Endodermal cell (in vitro differentiated cells): ENCODE data around the gene POLA2. TPM values are rescaled to one million over a fixed set of nuclear protein-coding genes. Genes with fewer than 3 reads are reported as not detected.

Experiments used
- DNase-seq: peaks from one replicate; pipeline ENCODE4 v3.0.0-alpha.2; 2017
- H3K27ac ChIP-seq: 2 replicates; pipeline ENCODE4 v1.5.1; 2013; ENCODE audit warnings: mild to moderate bottlenecking, low read depth, low read length, moderate library complexity
- H3K27me3 ChIP-seq: 2 replicates; pipeline ENCODE4 v1.6.1; 2013; ENCODE audit warnings: mild to moderate bottlenecking, low read length, moderate library complexity; ENCODE audit not compliant: insufficient read depth, control insufficient read depth, poor library complexity, severe bottlenecking
- H3K36me3 ChIP-seq: 2 replicates; pipeline ENCODE4 v1.7.0; 2013; ENCODE audit warnings: mild to moderate bottlenecking, low read length, moderate library complexity; ENCODE audit not compliant: control insufficient read depth, insufficient read depth
- H3K4me1 ChIP-seq: one replicate; pipeline ENCODE4 v1.7.0; 2013; ENCODE audit warnings: low read length; ENCODE audit not compliant: control insufficient read depth, insufficient read depth
- H3K4me3 ChIP-seq: 2 replicates; pipeline ENCODE4 v1.5.1; 2013; ENCODE audit warnings: mild to moderate bottlenecking, low read length, moderate library complexity
- H3K9ac ChIP-seq: 2 replicates; pipeline ENCODE4 v1.6.1; 2013; ENCODE audit warnings: mild to moderate bottlenecking, low read length, moderate library complexity; ENCODE audit not compliant: poor library complexity, severe bottlenecking; ENCODE audit errors: extremely low read depth
- H3K9me3 ChIP-seq: 2 replicates; pipeline ENCODE4 v1.6.1; 2013; ENCODE audit warnings: mild to moderate bottlenecking, low read length, moderate library complexity; ENCODE audit not compliant: control insufficient read depth
- H3K27ac Mint-ChIP-seq: 2 replicates; pipeline ENCODE4 v1.8.0; 2020; ENCODE audit warnings: mixed read lengths
- H3K27me3 Mint-ChIP-seq: 2 replicates; pipeline ENCODE4 v1.8.0; 2021; ENCODE audit warnings: mild to moderate bottlenecking, mixed read lengths; ENCODE audit not compliant: insufficient read depth
- H3K36me3 Mint-ChIP-seq: 2 replicates; pipeline ENCODE4 v1.8.0; 2020; ENCODE audit warnings: low read depth, mixed read lengths
- H3K4me1 Mint-ChIP-seq: 2 replicates; pipeline ENCODE4 v1.8.0; 2020; ENCODE audit warnings: mixed read lengths
- H3K4me3 Mint-ChIP-seq: 2 replicates; pipeline ENCODE4 v1.8.0; 2020; ENCODE audit warnings: mild to moderate bottlenecking, moderate library complexity, mixed read lengths
- H3K9me3 Mint-ChIP-seq: 2 replicates; pipeline ENCODE4 v1.8.0; 2020; ENCODE audit warnings: mild to moderate bottlenecking, mixed read lengths
- WGBS, 2 experiments: methylation state at CpG; one replicate each; pipeline versions ENCODE4 v1.1.5 to v1.1.7; 2013; ENCODE audit warnings: missing lambda C conversion rate in 2 of 2, mixed read lengths in 1 of 2; ENCODE audit not compliant: insufficient coverage in 1 of 2, insufficient read length in 1 of 2; 5-methylcytosine and 5-hydroxymethylcytosine counted together
- total RNA-seq, 2 donors: library from RNA; stranded (reverse); fragmentation: NEBNext Ultra II Directional in 1 of 2; extraction: Animal tissue kit (Norgen Biotek cat#: 25700) in 1 of 2; gene quantifications; 2 replicates in 1 of 2; 3 replicates in 1 of 2; pipeline ENCODE4 v1.2.1, GENCODE V29; 2021
- TF ChIP-seq, protein P1 (sequence below): fragments of 200-600 bp; sonication (generic); conservative IDR thresholded peaks from 2 replicates; pipeline ENCODE4 v1.5.0; 2021; ENCODE audit warnings: antibody characterized with exemption, mild to moderate bottlenecking

POLA2 gene
- total RNA-seq, 2 donors from 2014 or later = 42.2 to 65.0 TPM

DNA sequence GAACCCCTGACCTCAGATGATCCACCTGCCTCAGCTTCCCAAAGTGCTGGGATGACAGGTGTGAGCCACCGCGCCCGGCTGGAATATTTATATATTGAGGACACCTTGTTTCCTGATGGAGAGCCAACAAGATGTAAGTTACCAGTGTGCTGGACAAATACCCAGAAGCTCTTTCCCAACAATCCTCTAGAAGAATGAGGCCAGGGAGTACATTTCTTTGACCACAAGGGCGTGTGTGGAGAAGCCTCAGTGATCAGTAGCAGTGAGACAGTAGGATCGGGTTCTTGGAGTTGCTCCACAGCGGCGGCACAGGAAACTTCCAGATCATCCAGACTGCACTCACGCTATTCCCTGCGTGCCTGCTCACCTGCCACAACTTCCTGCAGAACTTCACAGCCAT is 10.3 kb upstream of the POLA2 start:
- H3K4me1 ChIP-seq = no peaks in the 10 kb centered on the region
- no peak overlapping the region for H3K4me3 ChIP-seq
- no peak for DNase-seq
- no peaks in the 10 kb centered on the region for H3K27me3 ChIP-seq
- H3K36me3 Mint-ChIP-seq = no peaks in the 10 kb centered on the region
- H3K9me3 Mint-ChIP-seq = no peaks in the 10 kb centered on the region
- TF ChIP-seq, protein P1, sequence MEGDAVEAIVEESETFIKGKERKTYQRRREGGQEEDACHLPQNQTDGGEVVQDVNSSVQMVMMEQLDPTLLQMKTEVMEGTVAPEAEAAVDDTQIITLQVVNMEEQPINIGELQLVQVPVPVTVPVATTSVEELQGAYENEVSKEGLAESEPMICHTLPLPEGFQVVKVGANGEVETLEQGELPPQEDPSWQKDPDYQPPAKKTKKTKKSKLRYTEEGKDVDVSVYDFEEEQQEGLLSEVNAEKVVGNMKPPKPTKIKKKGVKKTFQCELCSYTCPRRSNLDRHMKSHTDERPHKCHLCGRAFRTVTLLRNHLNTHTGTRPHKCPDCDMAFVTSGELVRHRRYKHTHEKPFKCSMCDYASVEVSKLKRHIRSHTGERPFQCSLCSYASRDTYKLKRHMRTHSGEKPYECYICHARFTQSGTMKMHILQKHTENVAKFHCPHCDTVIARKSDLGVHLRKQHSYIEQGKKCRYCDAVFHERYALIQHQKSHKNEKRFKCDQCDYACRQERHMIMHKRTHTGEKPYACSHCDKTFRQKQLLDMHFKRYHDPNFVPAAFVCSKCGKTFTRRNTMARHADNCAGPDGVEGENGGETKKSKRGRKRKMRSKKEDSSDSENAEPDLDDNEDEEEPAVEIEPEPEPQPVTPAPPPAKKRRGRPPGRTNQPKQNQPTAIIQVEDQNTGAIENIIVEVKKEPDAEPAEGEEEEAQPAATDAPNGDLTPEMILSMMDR = peak; percentile 35
- H3K9me3 ChIP-seq = no peaks in the 10 kb centered on the region
- WGBS, 2 experiments = 85 to 89% methylated on average over 9 of the region's 9 CpGs
- H3K4me1 Mint-ChIP-seq = no peaks in the 10 kb centered on the region
- H3K27me3 Mint-ChIP-seq = no peaks in the 10 kb centered on the region
- no peaks in the 10 kb centered on the region for H3K36me3 ChIP-seq
- H3K27ac Mint-ChIP-seq = no peak overlapping the region
- H3K9ac ChIP-seq = no peak overlapping the region
- no peak overlapping the region for H3K27ac ChIP-seq
- H3K4me3 Mint-ChIP-seq = no peak overlapping the region

DNA sequence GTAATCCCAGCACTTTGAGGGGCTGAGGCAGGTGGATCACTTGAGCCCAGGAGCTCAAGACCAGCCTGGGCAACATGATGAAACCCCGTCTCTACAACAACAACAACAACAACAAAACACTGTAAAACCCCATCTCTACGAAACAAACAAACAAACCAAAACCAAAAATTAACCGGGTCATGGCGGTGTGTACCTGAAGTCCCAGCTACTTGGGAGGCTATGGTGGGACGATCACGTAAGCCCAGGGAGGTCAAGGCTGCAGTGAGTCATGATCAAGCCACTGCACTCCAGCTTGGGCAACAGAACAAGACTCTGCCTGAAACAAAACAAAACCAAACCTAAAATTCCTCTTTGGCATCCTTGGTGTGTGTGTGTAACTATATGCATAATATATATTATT is 7.0 kb upstream of the POLA2 start:
- Histone ChIP-seq H3K9me3 (no peaks in the 10 kb centered on the region), H3K36me3 (no peaks in the 10 kb centered on the region), H3K4me1 (no peaks in the 10 kb centered on the region), H3K9ac (no peak overlapping the region), H3K27ac (no peak overlapping the region), H3K27me3 (no peaks in the 10 kb centered on the region), H3K4me3 (no peak overlapping the region)
- no peak for DNase-seq
- no peaks in the 10 kb centered on the region for H3K27me3 Mint-ChIP-seq
- no peaks in the 10 kb centered on the region for H3K36me3 Mint-ChIP-seq
- no peak overlapping the region for H3K27ac Mint-ChIP-seq
- WGBS, 2 experiments = 93% methylated on average over 3 to 6 of the region's 6 CpGs
- TF ChIP-seq, protein P1 = no peak
- no peak overlapping the region for H3K4me3 Mint-ChIP-seq
- no peaks in the 10 kb centered on the region for H3K4me1 Mint-ChIP-seq
- no peaks in the 10 kb centered on the region for H3K9me3 Mint-ChIP-seq

DNA sequence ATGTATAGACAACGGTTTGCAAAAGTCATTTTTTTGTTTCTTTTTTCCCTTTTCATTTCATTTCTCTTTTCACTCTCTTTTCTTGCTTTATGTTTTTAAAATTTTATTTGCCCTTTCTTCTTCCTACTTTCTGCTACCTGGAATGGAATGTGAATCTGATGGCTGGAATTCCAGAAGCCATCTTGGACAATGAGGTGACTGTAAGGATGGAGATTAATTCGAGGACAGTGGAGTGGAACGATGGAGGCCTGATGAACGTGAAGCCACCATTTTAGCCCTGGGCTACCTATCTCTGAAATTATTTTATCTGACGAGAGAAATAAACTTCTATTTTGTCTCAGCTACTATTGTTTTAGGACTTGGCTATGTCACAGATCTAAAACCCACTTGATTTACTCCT is 2.8 kb upstream of the POLA2 start:
- no peak overlapping the region for H3K4me3 ChIP-seq

More for the DNA sequence above, 2.8 kb upstream of the POLA2 start:
- Mint-ChIP-seq H3K9me3 (peaks cover 6% of the 10 kb centered on the region), H3K27ac (no peak overlapping the region), H3K4me1 (peaks cover 16% of the 10 kb centered on the region), H3K27me3 (no peaks in the 10 kb centered on the region), H3K36me3 (peaks cover 3% of the 10 kb centered on the region), H3K4me3 (no peak overlapping the region)
- 92 to 94% methylated on average over 4 to 5 of the region's 5 CpGs for WGBS, 2 experiments
- no peaks in the 10 kb centered on the region for H3K4me1 ChIP-seq
- H3K36me3 ChIP-seq = no peaks in the 10 kb centered on the region
- TF ChIP-seq, protein P1 = no peak
- H3K9ac ChIP-seq = no peak overlapping the region
- no peaks in the 10 kb centered on the region for H3K27me3 ChIP-seq
- no peak overlapping the region for H3K27ac ChIP-seq
- no peak for DNase-seq
- H3K9me3 ChIP-seq = no peaks in the 10 kb centered on the region
